IMR-90 (cell line): Measurements from ENCODE around the gene EPPIN. TPM values are rescaled to one million over a fixed set of nuclear protein-coding genes. Genes with fewer than 3 reads are reported as not detected.

Source experiments
- ATAC-seq: fragments of 200-7000 bp; cut with Tn5 transposase; 2 replicates; pipeline ENCODE4 v1.9.1; 2020; ENCODE audit warnings: low read depth, mild to moderate bottlenecking, moderate library complexity
- BruUV-seq: library from RNA; stranded (reverse); fragments of 400-500 nt; replicated peaks from 2 replicates; lab custom pipeline; 2021; lab: Mats Ljungman, UMichigan
- CTCF ChIA-PET: fragments of 300-600 bp; formaldehyde crosslinking; extraction: SDS; loops from one replicate; lab custom pipeline; 2021; ENCODE audit warnings: antibody characterized with exemption; lab: Yijun Ruan, JAX
- POLR2A ChIA-PET: fragments of 300-600 bp; sonication (Branson Sonifier 250); formaldehyde crosslinking; loops from one replicate; lab custom pipeline; 2022; ENCODE audit warnings: antibody characterized with exemption; ENCODE audit not compliant: unreplicated experiment; lab: Charles Lee
- DNase-seq: peaks from one replicate; pipeline ENCODE4 v3.0.0; 2013
- H2AFZ ChIP-seq: replicated peaks from 2 replicates; pipeline ENCODE3; 2013; ENCODE audit warnings: low read length, mild to moderate bottlenecking; ENCODE audit not compliant: poor library complexity
- H2AK5ac ChIP-seq: 2 replicates; pipeline ENCODE4 v1.6.1; 2013; ENCODE audit warnings: low read depth, low read length, inconsistent platforms
- H2AK9ac ChIP-seq: replicated peaks from 2 replicates; pipeline ENCODE3; 2013; ENCODE audit warnings: mild to moderate bottlenecking, low read depth, low read length, moderate library complexity; ENCODE audit not compliant: poor library complexity
- H2BK120ac ChIP-seq: 2 replicates; pipeline ENCODE4 v1.6.1; 2013; ENCODE audit warnings: low read depth, low read length, inconsistent platforms
- H2BK15ac ChIP-seq: 3 replicates; pipeline ENCODE4 v1.6.1; 2013; ENCODE audit warnings: low read depth, low read length, inconsistent platforms
- H2BK20ac ChIP-seq: 2 replicates; pipeline ENCODE4 v1.6.1; 2013; ENCODE audit warnings: low read depth, mild to moderate bottlenecking, inconsistent platforms, low read length, moderate library complexity
- H2BK5ac ChIP-seq: 2 replicates; pipeline ENCODE4 v1.6.1; 2013; ENCODE audit warnings: mild to moderate bottlenecking, low read depth, low read length, inconsistent platforms; ENCODE audit not compliant: poor library complexity, severe bottlenecking
- H3K14ac ChIP-seq: replicated peaks from 2 replicates; pipeline ENCODE4 v1.6.1; 2013; ENCODE audit warnings: low read depth, low read length, inconsistent platforms
- H3K18ac ChIP-seq: 2 replicates; pipeline ENCODE4 v1.6.1; 2013; ENCODE audit warnings: low read depth, low read length, control low read depth
- H3K23ac ChIP-seq: 2 replicates; pipeline ENCODE4 v1.6.1; 2013; ENCODE audit warnings: low read depth, low read length, inconsistent platforms
- H3K27ac ChIP-seq: 2 replicates; pipeline ENCODE4 v1.5.1; 2013; ENCODE audit warnings: mild to moderate bottlenecking, control low read depth, low read length; ENCODE audit not compliant: insufficient read depth
- H3K27me3 ChIP-seq: 2 replicates; pipeline ENCODE4 v1.6.1; 2013; ENCODE audit warnings: low read length; ENCODE audit not compliant: control insufficient read depth, insufficient read depth
- H3K36me3 ChIP-seq: 2 replicates; pipeline ENCODE4 v1.6.1; 2013; ENCODE audit warnings: low read length, mixed read lengths; ENCODE audit not compliant: control insufficient read depth, insufficient read depth
- H3K4ac ChIP-seq: 2 replicates; pipeline ENCODE4 v1.6.1; 2013; ENCODE audit warnings: low read depth, low read length, inconsistent platforms
- H3K4me1 ChIP-seq: 2 replicates; pipeline ENCODE4 v1.6.1; 2013; ENCODE audit warnings: low read length, mixed read lengths; ENCODE audit not compliant: control insufficient read depth, insufficient read depth
- H3K4me2 ChIP-seq: 2 replicates; pipeline ENCODE4 v1.6.1; 2013; ENCODE audit warnings: low read depth, mild to moderate bottlenecking, control low read depth, low read length, moderate library complexity
- H3K4me3 ChIP-seq: 2 replicates; pipeline ENCODE4 v1.5.1; 2013; ENCODE audit warnings: low read depth, mild to moderate bottlenecking, control low read depth, low read length, moderate library complexity; ENCODE audit not compliant: insufficient read depth
- H3K56ac ChIP-seq: 2 replicates; pipeline ENCODE4 v1.6.1; 2013; ENCODE audit warnings: low read length, inconsistent platforms; ENCODE audit not compliant: insufficient read depth; ENCODE audit errors: extremely low read depth
- H3K79me1 ChIP-seq, 2 experiments: 2 replicates each; pipeline ENCODE4 v1.6.1; 2013; ENCODE audit warnings: low read length in 2 of 2, inconsistent platforms in 1 of 2, low read depth in 1 of 2
- H3K9ac ChIP-seq: 2 replicates; pipeline ENCODE4 v1.6.1; 2013; ENCODE audit warnings: low read depth, low read length, control low read depth
- H3K9me1 ChIP-seq: 2 replicates; pipeline ENCODE4 v1.6.1; 2013; ENCODE audit warnings: low read length, inconsistent platforms; ENCODE audit not compliant: insufficient read depth
- H3K9me3 ChIP-seq: 2 replicates; pipeline ENCODE4 v1.6.1; 2013; ENCODE audit warnings: low read length; ENCODE audit not compliant: control insufficient read depth, insufficient read depth
- H4K20me1 ChIP-seq: 2 replicates; pipeline ENCODE4 v1.6.1; 2013; ENCODE audit warnings: low read length, inconsistent platforms; ENCODE audit not compliant: insufficient read depth
- H4K5ac ChIP-seq: 2 replicates; pipeline ENCODE4 v1.6.1; 2013; ENCODE audit warnings: mild to moderate bottlenecking, low read depth, low read length, control low read depth
- H4K8ac ChIP-seq, 2 experiments: 2 replicates each; pipeline ENCODE4 v1.6.1; 2013; ENCODE audit warnings: low read depth in 2 of 2, low read length in 2 of 2, control low read depth in 1 of 2, inconsistent platforms in 1 of 2
- H4K91ac ChIP-seq: 2 replicates; pipeline ENCODE4 v1.6.1; 2013; ENCODE audit warnings: low read depth, low read length, inconsistent platforms; ENCODE audit not compliant: insufficient read depth
- BHLHE40 ChIP-seq: fragments of 150-350 bp; IDR thresholded peaks from 2 replicates; pipeline ENCODE4 v1.6.1; 2016; ENCODE audit warnings: mild to moderate bottlenecking, low read depth, low read length
- CEBPB ChIP-seq: IDR thresholded peaks from 2 replicates; pipeline ENCODE4 v1.6.1; 2012; ENCODE audit warnings: low read depth, low read length, improper control_type of control experiment
- CHD1 ChIP-seq: IDR thresholded peaks from 2 replicates; pipeline ENCODE4 v1.6.1; 2012; ENCODE audit warnings: low read depth, low read length, improper control_type of control experiment
- FOS ChIP-seq: fragments of 150-350 bp; IDR thresholded peaks from 2 replicates; pipeline ENCODE4 v1.6.1; 2016; ENCODE audit warnings: low read depth, low read length
- MAFK ChIP-seq: IDR thresholded peaks from 2 replicates; pipeline ENCODE4 v1.6.1; 2012; ENCODE audit warnings: low read depth, low read length, improper control_type of control experiment
- MAZ ChIP-seq: IDR thresholded peaks from 2 replicates; pipeline ENCODE4 v1.6.1; 2012; ENCODE audit warnings: low read depth, mild to moderate bottlenecking, low read length, improper control_type of control experiment, moderate library complexity, borderline replicate concordance
- MXI1 ChIP-seq: IDR thresholded peaks from 2 replicates; pipeline ENCODE4 v1.6.1; 2012; ENCODE audit warnings: low read depth, mild to moderate bottlenecking, low read length, moderate library complexity, borderline replicate concordance
- NFE2L2 ChIP-seq: fragments of 150-350 bp; IDR thresholded peaks from 2 replicates; pipeline ENCODE4 v1.6.1; 2016; ENCODE audit warnings: low read depth, mild to moderate bottlenecking, low read length
- POLR2A ChIP-seq: IDR thresholded peaks from 2 replicates; pipeline ENCODE4 v1.6.1; 2012; ENCODE audit warnings: mild to moderate bottlenecking, low read depth, low read length
- RAD21 ChIP-seq: IDR thresholded peaks from 2 replicates; pipeline ENCODE4 v1.6.1; 2012; ENCODE audit warnings: low read length, improper control_type of control experiment
- RCOR1 ChIP-seq: IDR thresholded peaks from 2 replicates; pipeline ENCODE4 v1.6.1; 2012; ENCODE audit warnings: mild to moderate bottlenecking, low read length, improper control_type of control experiment; ENCODE audit not compliant: insufficient replicate concordance
- RFX5 ChIP-seq: IDR thresholded peaks from 2 replicates; pipeline ENCODE4 v1.8.0; 2012; ENCODE audit warnings: low read depth, mild to moderate bottlenecking, low read length, moderate library complexity
- SMC3 ChIP-seq: fragments of 150-350 bp; IDR thresholded peaks from 2 replicates; pipeline ENCODE4 v1.6.1; 2016; ENCODE audit warnings: low read depth, mild to moderate bottlenecking, antibody characterized with exemption, low read length, moderate library complexity
- WGBS, 2 experiments: methylation state at CpG; one replicate each; pipeline versions ENCODE4 v1.1.5 to v1.1.7; 2013; ENCODE audit warnings: missing lambda C conversion rate in 2 of 2; ENCODE audit not compliant: insufficient read length in 1 of 2; ENCODE audit errors: extremely low coverage in 2 of 2; 5-methylcytosine and 5-hydroxymethylcytosine counted together
- dilution Hi-C: fragments of 300-500 bp; cut with HindIII; formaldehyde crosslinking; loops from one replicate; pipeline ENCODE4 v1.14.3; 2018; ENCODE audit warnings: low sequenced_read_pairs; ENCODE audit not compliant: unreplicated experiment
- in situ Hi-C: fragments of 300-500 bp; cut with MboI; formaldehyde crosslinking; loops from 3 replicates; pipeline ENCODE4 v1.14.3; 2019; ENCODE audit warnings: low sequenced_read_pairs, inconsistent platforms, mixed read lengths
- intact Hi-C: fragments of 100-400 bp; cut with micrococcal nuclease; formaldehyde crosslinking; loops from 2 replicates; pipeline ENCODE4 v1.10.0; 2022
- polyA plus RNA-seq, 3 experiments: library from polyadenylated mRNA; depleted of rRNA; stranded (reverse); fragments of >200 nt; gene quantifications; 2 replicates each; pipeline ENCODE4 v1.2.3, GENCODE V29; 2012; ENCODE audit warnings: low replicate concordance in 1 of 3
- total RNA-seq: library from RNA; depleted of rRNA; stranded (reverse); fragments of >200 nt; gene quantifications from 2 replicates; pipeline ENCODE4 v1.2.3, GENCODE V29; 2012
- TF ChIP-seq, protein P1 (sequence below): fragments of 150-350 bp; IDR thresholded peaks from 2 replicates; pipeline ENCODE4 v1.6.1; 2016; ENCODE audit warnings: low read depth, mild to moderate bottlenecking, low read length, moderate library complexity, borderline replicate concordance
- TF ChIP-seq, protein P2 (sequence below): fragments of 150-350 bp; IDR thresholded peaks from 2 replicates; pipeline ENCODE4 v1.6.1; 2017; ENCODE audit warnings: mild to moderate bottlenecking, antibody characterized with exemption, low read length, low read depth
- TF ChIP-seq, protein P3 (sequence below): conservative IDR thresholded peaks from 2 replicates; pipeline ENCODE4 v1.5.1; 2012; ENCODE audit warnings: mild to moderate bottlenecking, low read depth, low read length, improper control_type of control experiment

The EPPIN gene
- total and polyA plus RNA-seq, 2 of the 4 experiments (the other 2 are of a cell fraction), result not detected

DNA sequence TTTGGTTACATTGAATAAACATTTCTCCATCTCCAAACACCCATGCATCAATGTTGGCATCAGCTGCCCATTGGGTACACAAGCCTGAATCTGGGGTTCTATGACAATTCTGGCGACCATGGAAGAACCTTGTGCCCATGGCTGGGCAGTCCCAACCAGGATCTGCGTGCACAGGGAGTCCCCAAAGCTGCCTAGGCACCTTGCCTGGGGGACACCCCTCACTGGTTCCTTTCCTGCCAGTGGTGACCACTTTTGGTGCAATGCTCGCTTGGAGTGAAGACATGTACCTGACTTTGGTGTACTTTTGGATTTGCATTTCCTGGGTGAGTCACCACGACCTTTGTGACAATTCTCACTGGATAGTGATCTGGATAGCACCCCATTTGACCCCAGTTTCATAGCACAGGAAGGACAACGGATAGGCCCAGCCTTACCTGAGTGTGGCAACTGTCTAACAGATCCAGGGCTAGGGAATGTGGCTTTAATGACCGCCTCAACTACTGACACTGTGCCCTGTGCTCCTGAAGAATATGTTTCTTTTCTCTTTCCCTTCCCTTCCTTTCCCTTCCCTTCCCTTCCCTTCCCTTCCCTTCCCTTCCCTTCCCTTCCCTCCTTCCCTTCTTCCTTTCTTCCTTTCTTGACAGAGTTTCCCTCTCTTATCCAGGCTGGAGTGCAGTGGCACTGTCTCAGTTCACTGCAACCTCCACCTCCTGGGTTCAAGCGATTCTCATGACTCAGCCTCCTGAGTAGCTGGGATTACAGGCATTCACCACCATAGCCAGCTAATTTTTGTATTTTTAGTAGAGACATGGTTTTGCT lies 38.9 kb downstream of the EPPIN start:
- no peak overlapping the region for H4K5ac ChIP-seq
- TF ChIP-seq, protein P1, sequence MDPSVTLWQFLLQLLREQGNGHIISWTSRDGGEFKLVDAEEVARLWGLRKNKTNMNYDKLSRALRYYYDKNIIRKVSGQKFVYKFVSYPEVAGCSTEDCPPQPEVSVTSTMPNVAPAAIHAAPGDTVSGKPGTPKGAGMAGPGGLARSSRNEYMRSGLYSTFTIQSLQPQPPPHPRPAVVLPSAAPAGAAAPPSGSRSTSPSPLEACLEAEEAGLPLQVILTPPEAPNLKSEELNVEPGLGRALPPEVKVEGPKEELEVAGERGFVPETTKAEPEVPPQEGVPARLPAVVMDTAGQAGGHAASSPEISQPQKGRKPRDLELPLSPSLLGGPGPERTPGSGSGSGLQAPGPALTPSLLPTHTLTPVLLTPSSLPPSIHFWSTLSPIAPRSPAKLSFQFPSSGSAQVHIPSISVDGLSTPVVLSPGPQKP, result no peak
- TF ChIP-seq MAFK (no peak), SMC3 (no peak), RFX5 (no peak), CEBPB (no peak), MAZ (no peak), RAD21 (no peak), POLR2A (no peak), MXI1 (no peak), FOS (no peak), RCOR1 (no peak), BHLHE40 (no peak), CHD1 (no peak), NFE2L2 (no peak)
- TF ChIP-seq, protein P2, sequence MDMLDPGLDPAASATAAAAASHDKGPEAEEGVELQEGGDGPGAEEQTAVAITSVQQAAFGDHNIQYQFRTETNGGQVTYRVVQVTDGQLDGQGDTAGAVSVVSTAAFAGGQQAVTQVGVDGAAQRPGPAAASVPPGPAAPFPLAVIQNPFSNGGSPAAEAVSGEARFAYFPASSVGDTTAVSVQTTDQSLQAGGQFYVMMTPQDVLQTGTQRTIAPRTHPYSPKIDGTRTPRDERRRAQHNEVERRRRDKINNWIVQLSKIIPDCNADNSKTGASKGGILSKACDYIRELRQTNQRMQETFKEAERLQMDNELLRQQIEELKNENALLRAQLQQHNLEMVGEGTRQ, result no peak
- TF ChIP-seq, protein P3, sequence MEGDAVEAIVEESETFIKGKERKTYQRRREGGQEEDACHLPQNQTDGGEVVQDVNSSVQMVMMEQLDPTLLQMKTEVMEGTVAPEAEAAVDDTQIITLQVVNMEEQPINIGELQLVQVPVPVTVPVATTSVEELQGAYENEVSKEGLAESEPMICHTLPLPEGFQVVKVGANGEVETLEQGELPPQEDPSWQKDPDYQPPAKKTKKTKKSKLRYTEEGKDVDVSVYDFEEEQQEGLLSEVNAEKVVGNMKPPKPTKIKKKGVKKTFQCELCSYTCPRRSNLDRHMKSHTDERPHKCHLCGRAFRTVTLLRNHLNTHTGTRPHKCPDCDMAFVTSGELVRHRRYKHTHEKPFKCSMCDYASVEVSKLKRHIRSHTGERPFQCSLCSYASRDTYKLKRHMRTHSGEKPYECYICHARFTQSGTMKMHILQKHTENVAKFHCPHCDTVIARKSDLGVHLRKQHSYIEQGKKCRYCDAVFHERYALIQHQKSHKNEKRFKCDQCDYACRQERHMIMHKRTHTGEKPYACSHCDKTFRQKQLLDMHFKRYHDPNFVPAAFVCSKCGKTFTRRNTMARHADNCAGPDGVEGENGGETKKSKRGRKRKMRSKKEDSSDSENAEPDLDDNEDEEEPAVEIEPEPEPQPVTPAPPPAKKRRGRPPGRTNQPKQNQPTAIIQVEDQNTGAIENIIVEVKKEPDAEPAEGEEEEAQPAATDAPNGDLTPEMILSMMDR, result no peak
- no peak overlapping the region for H3K9ac ChIP-seq
- no peak overlapping the region for H2AFZ ChIP-seq
- H3K4me3 ChIP-seq, result no peak overlapping the region
- intact Hi-C loops, result no loop called here
- ChIA-PET CTCF (no interaction called here), POLR2A (no interaction called here)
- H2BK15ac ChIP-seq, result no peak overlapping the region
- H2BK120ac ChIP-seq, result no peak overlapping the region
- no peak overlapping the region for H3K18ac ChIP-seq
- no peak overlapping the region for H3K14ac ChIP-seq
- dilution Hi-C loops, result no loop called here
- H3K9me3 ChIP-seq, result no peaks in the 10 kb centered on the region
- in situ Hi-C loops, result no loop called here
- no peak overlapping the region for H2BK20ac ChIP-seq
- no peaks in the 10 kb centered on the region for H3K36me3 ChIP-seq
- no peak overlapping the region for H3K4me2 ChIP-seq
- H3K4me1 ChIP-seq, result no peaks in the 10 kb centered on the region
- H3K27ac ChIP-seq, result no peak overlapping the region
- no peak overlapping the region for H4K91ac ChIP-seq
- no peak overlapping the region for H3K4ac ChIP-seq
- H3K23ac ChIP-seq, result no peak overlapping the region
- no peak overlapping the region for H2AK9ac ChIP-seq
- 25% methylated on average over 1 of the region's 7 CpGs; no CpG with 5 or more reads in 1 of the 2 experiments for WGBS, 2 experiments
- DNase-seq, result no peak
- H3K56ac ChIP-seq, result no peak overlapping the region
- no peak overlapping the region for H2BK5ac ChIP-seq
- no peak for ATAC-seq
- H3K79me1 ChIP-seq, result no peaks in the 10 kb centered on the region
- no peaks in the 10 kb centered on the region for H3K9me1 ChIP-seq
- peaks cover 2% of the 10 kb centered on the region for H3K27me3 ChIP-seq
- H2AK5ac ChIP-seq, result no peak overlapping the region
- no TSS peak for BruUV-seq
- H4K20me1 ChIP-seq, result no peaks in the 10 kb centered on the region
- H4K8ac ChIP-seq, result no peak overlapping the region
